Adipose tissue (tissue), 3 donors: Measurements from ENCODE around the gene NBR1. TPM values are rescaled to one million over a fixed set of nuclear protein-coding genes. Genes with fewer than 3 reads are reported as not detected.
"Not testable (repeated sequence)": the region's sequence is repeated elsewhere in the genome, so short reads cannot be mapped to it uniquely, and the experiment has no call there.

ENCODE experiments used
- H3K27ac ChIP-seq: one replicate; pipeline ENCODE4 v1.5.1; 2013; ENCODE audit warnings: low read depth, low read length
- WGBS, 3 donors: extraction: QIAGEN DNeasy Blood & Tissue Kit; methylation state at CpG; one replicate each; pipeline ENCODE4 v1.1.7; 2013; 5-methylcytosine and 5-hydroxymethylcytosine counted together
- polyA plus RNA-seq, 3 donors: library from polyadenylated mRNA; stranded (reverse); fragments of 200-250 nt; gene quantifications; one replicate each; pipeline ENCODE4 v1.2.3, GENCODE V29; 2013
- donor health status: healthy with polysubstance abuse.
- donor health status: Bipolar disorder and iron deficiency.
- donor health status: healthy.

The NBR1 gene
- polyA plus RNA-seq, 3 donors = 20.9 to 48.0 (median 30.2) TPM

- 94 to 97% (median 95%) methylated on average over 3 of the region's 3 CpGs for WGBS, 3 donors
- no peak overlapping the region for H3K27ac ChIP-seq
Measured at GRCh38 chr17:43151880-43152456, 19.0 kb upstream of the NBR1 start.

GRCh38 chr17:43153197-43153835 is 17.7 kb upstream of the NBR1 start:
- not testable (repeated sequence) for H3K27ac ChIP-seq
- WGBS, 3 donors = 60 to 83% (median 68%) methylated on average over 3 of the region's 3 CpGs

GRCh38 chr17:43155666-43156065 is 15.3 kb upstream of the NBR1 start:
- WGBS, 3 donors = 78 to 97% (median 96%) methylated on average over 3 of the region's 3 CpGs
- no peak overlapping the region for H3K27ac ChIP-seq

GRCh38 chr17:43159232-43159631 is 11.8 kb upstream of the NBR1 start:
- not testable (repeated sequence) for H3K27ac ChIP-seq
- 91 to 95% (median 91%) methylated on average over 11 to 25 of the region's 25 CpGs for WGBS, 3 donors

- not testable (repeated sequence) for H3K27ac ChIP-seq
- 94 to 96% (median 94%) methylated on average over 8 of the region's 8 CpGs for WGBS, 3 donors
Measured at GRCh38 chr17:43159957-43160356, 11.1 kb upstream of the NBR1 start.

GRCh38 chr17:43165971-43166370 is 5.0 kb upstream of the NBR1 start:
- not testable (repeated sequence) for H3K27ac ChIP-seq

- H3K27ac ChIP-seq = no peak overlapping the region
- 1% methylated on average over 29 of the region's 29 CpGs for WGBS, 3 donors
Measured at GRCh38 chr17:43169561-43170139, 1.4 kb upstream of the NBR1 start.

- WGBS, 3 donors = 0 to 1% (median 1%) methylated on average over 27 of the region's 27 CpGs
- peak overlapping the region; percentile 90 for H3K27ac ChIP-seq
Measured at GRCh38 chr17:43170140-43170765, 761 bp upstream of the NBR1 start.

GRCh38 chr17:43171586-43172487 is 823 bp downstream of the NBR1 start:
- 4 to 9% (median 8%) methylated on average over 12 of the region's 12 CpGs for WGBS, 3 donors
- peak overlapping the region; percentile 42 for H3K27ac ChIP-seq

GRCh38 chr17:43175213-43176118 is 4.5 kb downstream of the NBR1 start:
- no peak overlapping the region for H3K27ac ChIP-seq
- WGBS, 3 donors = 65 to 80% (median 73%) methylated on average over 4 of the region's 4 CpGs

GRCh38 chr17:43176119-43176570 is 5.1 kb downstream of the NBR1 start:
- WGBS, 3 donors = 30 to 75% (median 56%) methylated on average over 2 of the region's 2 CpGs
- H3K27ac ChIP-seq = no peak overlapping the region

GRCh38 chr17:43183921-43184320 is 12.9 kb downstream of the NBR1 start:
- no peak overlapping the region for H3K27ac ChIP-seq
- WGBS, 3 donors = 92 to 94% (median 93%) methylated on average over 3 of the region's 3 CpGs

GRCh38 chr17:43186656-43187055 is 15.6 kb downstream of the NBR1 start:
- not testable (repeated sequence) for H3K27ac ChIP-seq
- WGBS, 3 donors = 94 to 97% (median 96%) methylated on average over 5 of the region's 5 CpGs

- 92 to 95% (median 94%) methylated on average over 5 of the region's 5 CpGs for WGBS, 3 donors
Measured at GRCh38 chr17:43193251-43193650, 22.2 kb downstream of the NBR1 start.

GRCh38 chr17:43199633-43200032 is 28.6 kb downstream of the NBR1 start:
- 88 to 94% (median 92%) methylated on average over 2 of the region's 2 CpGs for WGBS, 3 donors
- H3K27ac ChIP-seq = no peak overlapping the region

More at GRCh38 chr17:43193251-43193650, 22.2 kb downstream of the NBR1 start:
- no peak overlapping the region for H3K27ac ChIP-seq

GRCh38 chr17:43200127-43200526 is 29.1 kb downstream of the NBR1 start:
- WGBS, 3 donors = 89 to 93% (median 90%) methylated on average over 4 of the region's 4 CpGs

GRCh38 chr17:43203013-43203412 is 32.0 kb downstream of the NBR1 start:
- not testable (repeated sequence) for H3K27ac ChIP-seq
- 94 to 99% (median 96%) methylated on average over 3 of the region's 3 CpGs for WGBS, 3 donors

More at GRCh38 chr17:43200127-43200526, 29.1 kb downstream of the NBR1 start:
- H3K27ac ChIP-seq = no peak overlapping the region
